Measurements from ENCODE around the gene MCM6.

DNA sequence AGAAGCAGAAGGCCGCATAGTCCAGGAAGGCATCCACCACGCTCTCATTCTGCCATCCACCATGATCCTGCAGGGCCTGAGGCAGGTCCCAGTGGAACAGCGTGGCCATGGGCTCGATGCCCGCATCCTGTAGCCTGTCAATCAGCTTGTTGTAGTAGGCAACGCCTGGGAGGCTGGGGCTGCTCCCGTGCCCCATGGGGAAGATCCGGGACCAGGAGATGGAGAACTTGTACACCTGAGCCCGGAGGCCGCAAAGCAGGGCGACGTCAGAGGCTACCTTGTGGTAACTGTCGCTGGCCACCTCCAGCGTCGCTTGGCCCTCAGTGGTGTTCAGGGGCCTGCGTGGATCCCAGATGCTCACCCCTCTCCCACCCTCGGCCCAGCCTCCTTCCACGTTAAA is 58.8 kb downstream of the MCM6 start:
- TF ChIP-seq CSDC2 (CRISPR knock-in tag; IDR thresholded peaks at IDR 0.05) (no peak), PATZ1 (CRISPR knock-in tag; IDR thresholded peaks at IDR 0.05; ENCODE audit: borderline replicate concordance) (no peak), ARNTL (CRISPR knock-in tag; IDR thresholded peaks at IDR 0.05; ENCODE audit: borderline replicate concordance, low read depth) (no peak), ISL1 (CRISPR knock-in tag; IDR thresholded peaks at IDR 0.05) (no peak), CSRNP3 (CRISPR knock-in tag; IDR thresholded peaks at IDR 0.05) (no peak), OSR1 (CRISPR knock-in tag; IDR thresholded peaks at IDR 0.05) (no peak), ZC3H10 (CRISPR knock-in tag; IDR thresholded peaks at IDR 0.05) (no peak), ZFP3 (CRISPR knock-in tag; IDR thresholded peaks at IDR 0.05) (no peak), POU6F1 (CRISPR knock-in tag; IDR thresholded peaks at IDR 0.05; ENCODE audit: borderline replicate concordance, low read depth) (no peak), CREB5 (CRISPR knock-in tag; IDR thresholded peaks at IDR 0.05; ENCODE audit: low read depth) (no peak), SNAI2 (CRISPR knock-in tag; IDR thresholded peaks at IDR 0.05) (no peak)
